GM18861 (cell line): ENCODE results near the gene ASPG.

Experiments
- ATAC-seq: cut with Tn5 transposase; IDR thresholded peaks from one replicate; pipeline ENCODE4 v1.9.1; 2021; ENCODE audit not compliant: unreplicated experiment

ASPG gene

DNA sequence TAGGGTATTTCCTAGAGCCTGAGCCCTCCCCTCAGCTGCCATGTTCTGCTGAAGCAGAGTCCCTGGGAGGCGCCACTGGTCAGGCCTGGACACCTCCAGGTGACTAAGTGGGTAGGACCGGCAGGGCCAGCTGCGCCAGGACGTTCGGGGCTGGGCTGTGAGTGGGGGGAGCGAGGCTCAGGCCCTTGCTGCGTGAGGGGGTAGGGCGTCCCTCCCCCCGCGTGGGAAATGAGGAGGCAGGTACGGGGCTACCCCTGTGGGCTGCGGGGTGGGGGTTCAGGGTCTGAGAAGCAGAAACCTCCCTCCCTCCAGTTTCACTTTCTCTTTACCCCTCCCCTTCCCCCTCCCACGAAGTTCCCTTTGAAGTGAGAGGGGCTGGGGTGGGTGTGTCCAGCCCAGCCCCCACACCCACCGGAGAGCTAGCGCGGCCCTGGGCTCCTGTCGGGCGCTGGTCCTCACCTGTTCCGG is 30.8 kb downstream of the ASPG start:
- ATAC-seq, result no peak

GRCh38 chr14:104116756-104117340 is 31.3 kb downstream of the ASPG start:
- no peak for ATAC-seq

DNA sequence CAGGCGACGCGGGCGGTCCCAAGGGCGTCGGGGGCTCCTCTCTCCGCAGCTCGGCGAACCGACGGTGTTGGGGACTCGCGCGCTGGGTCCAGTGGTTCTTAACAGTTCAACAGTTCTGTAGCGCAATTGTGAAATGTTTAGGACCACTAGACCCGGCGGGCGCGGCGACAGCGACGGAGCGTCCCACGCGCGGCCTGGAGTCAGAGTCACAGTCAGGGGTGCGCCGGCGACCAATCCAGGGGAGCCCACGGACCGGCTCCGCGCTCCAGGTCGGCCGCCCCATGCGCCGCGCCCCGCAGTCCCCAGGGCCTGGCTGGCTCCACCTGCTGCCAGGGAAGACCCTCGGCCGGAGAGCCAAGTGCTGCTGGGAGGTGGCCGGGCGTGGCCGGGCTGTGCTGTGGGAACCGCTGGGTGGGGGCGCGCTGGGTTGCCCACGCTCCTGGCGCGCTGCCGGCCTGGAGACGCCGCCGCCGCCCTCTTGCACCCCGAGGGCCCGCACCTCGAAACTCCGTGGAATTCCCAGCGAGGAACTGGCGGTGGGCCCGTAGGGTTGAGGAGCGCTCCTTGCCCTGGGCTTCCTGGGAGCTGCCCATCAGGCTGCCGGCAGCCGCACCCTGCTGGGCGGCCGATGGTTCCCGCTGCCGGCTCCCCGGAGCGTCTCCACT is 32.0 kb downstream of the ASPG start:
- ATAC-seq, result no peak

GRCh38 chr14:104118006-104118844 is 32.7 kb downstream of the ASPG start:
- no peak for ATAC-seq

DNA sequence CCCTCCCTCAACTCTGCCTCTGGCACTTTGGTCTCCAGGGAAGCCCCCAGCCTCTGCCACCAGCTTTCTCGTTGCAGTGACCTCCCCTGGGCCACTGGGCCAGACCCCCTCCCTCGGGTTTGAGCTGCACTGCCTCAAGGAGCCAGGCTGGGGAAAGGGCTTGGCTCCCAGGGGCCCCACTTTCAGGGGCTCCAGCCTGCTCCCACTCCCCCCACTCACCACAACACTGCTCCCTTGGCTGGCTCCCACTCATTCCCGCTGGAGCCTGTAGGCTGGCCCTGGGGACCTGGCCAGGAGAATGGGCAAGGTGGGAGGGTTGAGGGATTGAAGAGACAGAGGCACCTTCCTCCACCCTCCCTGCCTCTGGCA is 33.6 kb downstream of the ASPG start:
- no peak for ATAC-seq

DNA sequence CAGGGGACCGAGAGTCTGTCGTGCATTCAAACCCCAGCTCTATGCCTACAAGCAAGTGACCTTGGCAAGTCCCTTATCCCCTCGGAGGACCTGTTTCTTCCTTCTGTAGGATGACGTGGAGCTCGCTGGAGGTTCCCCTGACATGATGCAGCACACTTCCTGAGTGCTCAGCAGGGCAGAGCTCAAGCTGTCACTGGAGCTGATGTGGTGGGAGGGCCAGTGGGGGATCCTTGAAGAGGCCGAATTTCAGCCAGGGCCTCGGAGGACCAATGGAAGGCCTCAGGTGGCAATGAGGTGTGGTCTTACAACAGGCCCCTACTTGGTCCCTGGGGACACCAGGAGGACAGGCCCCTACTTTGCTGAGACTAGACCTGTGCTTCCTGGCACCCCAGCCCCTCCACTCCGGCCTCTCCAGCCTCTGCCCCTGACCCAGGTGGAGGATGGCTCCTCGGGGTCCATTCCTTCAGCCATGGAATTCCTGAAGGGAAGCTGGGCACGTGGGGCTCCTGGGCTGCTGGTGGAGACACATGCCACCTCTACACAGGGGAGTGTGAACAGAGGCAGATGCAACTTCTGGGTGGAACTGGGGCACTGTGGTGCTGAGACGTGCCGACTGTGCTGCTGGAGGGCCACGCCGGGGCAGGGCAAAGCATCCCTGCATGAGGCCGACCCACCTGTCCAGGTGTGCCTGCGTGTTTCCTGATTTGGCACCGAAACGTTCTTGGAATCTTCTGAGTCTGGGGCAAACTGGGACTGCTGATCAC is 34.2 kb downstream of the ASPG start:
- no peak for ATAC-seq

DNA sequence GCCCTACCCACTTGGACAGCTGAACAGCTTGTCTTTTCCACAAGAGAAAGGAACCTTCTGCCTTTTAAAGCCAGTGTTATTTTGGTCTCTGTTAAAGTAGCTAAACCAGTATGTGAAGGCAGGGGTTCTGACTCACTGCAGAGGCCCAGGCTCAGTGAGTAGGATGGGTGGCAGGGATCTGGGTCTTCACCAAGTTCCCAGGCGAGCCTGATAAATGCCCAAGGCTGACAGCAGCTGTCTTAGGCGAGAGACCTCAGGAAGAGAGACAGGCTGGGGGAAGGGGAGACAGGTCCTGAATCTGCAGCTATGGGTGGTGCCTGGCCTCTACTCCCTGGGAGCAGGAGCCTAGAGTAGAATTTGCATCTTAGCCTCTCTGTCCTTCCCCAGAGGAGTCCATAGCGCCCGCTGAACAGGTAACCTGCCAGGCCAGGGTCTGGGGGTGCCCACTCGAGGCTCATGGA is 34.8 kb downstream of the ASPG start:
- ATAC-seq, result no peak

- ATAC-seq, result no peak
Observed at GRCh38 chr14:104121142-104121541, 35.6 kb downstream of the ASPG start.

GRCh38 chr14:104123879-104124278 is 38.4 kb downstream of the ASPG start:
- ATAC-seq, result no peak

GRCh38 chr14:104125011-104125410 is 39.5 kb downstream of the ASPG start:
- no peak for ATAC-seq

GRCh38 chr14:104126753-104127152 is 41.3 kb downstream of the ASPG start:
- no peak for ATAC-seq

DNA sequence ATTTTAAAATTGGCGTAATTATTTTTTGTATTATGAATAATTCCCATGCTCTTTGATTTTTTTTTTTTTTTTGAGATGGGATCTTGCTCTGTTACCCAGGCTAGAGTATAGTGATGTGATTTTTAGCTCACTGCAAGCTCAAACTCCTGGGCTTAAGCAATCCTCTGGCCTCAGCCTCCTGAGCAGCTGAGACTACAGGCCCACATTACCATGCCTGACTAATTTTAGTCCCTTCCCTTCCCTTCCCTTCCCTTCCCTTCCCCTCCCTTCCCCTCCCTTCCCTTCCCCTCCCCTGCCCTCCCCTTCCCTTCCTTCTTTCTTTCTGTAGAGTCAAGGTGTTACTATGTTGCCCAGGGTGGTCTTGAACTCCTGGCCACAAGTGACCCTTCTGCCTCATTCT is 43.5 kb downstream of the ASPG start:
- no peak for ATAC-seq

GRCh38 chr14:104129556-104129955 is 44.1 kb downstream of the ASPG start:
- no peak for ATAC-seq

DNA sequence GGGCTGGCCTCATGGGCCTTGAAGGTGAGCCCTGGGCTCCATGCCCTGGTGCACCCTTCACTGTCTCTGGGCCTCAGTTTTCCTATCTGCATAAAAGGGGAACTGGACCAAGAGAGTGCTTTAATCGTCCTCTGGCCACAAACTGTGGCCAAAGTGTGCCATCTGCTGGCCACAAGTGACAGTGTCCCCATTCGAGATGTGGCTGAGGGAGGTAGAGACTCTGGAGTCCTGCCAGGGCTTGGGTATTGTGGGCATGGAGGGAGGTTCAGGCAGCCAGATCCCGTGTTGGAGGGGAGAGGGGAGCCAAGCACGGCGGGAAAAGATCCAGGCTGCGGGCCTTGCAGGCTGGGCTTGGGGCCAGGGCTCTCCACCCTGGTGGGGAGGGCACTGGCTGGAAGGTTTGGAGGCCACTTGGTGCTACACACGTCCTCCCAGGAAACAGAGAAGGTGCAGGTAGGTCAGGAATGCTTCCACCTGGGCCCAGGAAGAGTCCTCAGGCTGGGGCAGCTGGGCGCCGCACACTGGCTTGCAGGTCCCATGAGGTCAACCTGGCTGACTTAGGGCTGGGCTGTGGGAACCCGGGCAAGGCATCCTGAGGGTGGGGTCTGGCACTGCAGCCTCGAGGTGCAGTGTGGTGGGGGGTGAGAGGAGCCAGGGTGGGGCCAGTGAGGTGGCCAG is 45.6 kb downstream of the ASPG start:
- no peak for ATAC-seq

GRCh38 chr14:104131968-104132732 is 46.6 kb downstream of the ASPG start:
- no peak for ATAC-seq

GRCh38 chr14:104132981-104133380 is 47.5 kb downstream of the ASPG start:
- ATAC-seq, result no peak

GRCh38 chr14:104133496-104133895 is 48.0 kb downstream of the ASPG start:
- ATAC-seq, result no peak

DNA sequence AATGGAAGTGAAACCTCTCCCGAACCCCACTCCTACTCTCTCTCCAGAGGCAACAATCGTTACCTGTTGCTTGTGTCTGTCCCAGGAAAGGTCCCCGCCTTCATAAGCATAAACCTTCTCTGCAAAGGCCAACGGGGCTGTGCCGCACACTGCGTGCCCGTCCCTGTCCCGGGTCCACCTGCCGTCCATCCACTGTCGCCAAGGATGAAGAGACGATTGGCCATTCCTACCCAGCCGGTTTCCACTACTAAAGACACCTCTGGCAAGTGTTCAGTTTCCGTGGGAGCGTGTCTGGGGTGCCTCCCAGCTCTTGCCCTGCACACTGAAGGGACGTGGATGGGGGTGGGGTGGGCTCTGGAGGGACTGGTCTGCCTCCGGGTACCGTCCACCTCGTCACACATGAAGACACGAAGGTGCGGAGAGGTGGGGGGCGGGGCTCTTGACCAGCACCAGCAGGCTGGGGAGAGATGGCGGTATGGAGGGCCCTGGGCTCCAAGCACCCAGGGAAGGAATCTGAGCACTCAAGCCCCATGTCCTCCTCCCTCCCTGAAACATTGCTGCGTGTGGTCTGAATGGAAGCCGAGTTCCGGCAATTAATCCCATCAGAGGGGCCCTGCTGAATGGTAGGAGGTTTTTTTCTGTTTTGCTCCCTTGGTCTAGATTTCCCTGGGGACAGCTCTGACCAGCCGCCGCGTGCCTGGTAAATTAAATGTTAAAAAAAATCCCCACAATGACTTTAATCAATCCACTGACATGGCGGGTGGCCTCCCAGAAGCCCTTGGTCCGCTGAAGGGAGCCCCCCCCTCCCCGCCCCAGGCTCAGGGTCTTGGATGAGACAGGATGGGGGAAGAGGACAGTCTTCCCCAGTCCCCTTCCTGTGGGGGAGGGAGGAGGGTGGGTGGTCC is 48.8 kb downstream of the ASPG start:
- no peak for ATAC-seq
